ENCODE data around the gene RGS12. TPM values are rescaled to one million over a fixed set of nuclear protein-coding genes. Genes with fewer than 3 reads are reported as not detected.

The RGS12 gene
- total and polyA plus RNA-seq, 2 of the 8 experiments (the other 6 are each of a cell fraction or from before 2014, with no cell fraction given): 6.0 to 16.4 TPM

- no peak for TF ChIP-seq SUZ12 (IDR thresholded peaks at IDR 0.05; ENCODE audit: low read length)
- TF ChIP-seq POLR2A (IDR thresholded peaks at IDR 0.05; ENCODE audit: control extremely low read depth in 1 of 2, low read depth in 2 of 2, low read length in 2 of 2): no peak
- no peak for TF ChIP-seq FOSL1 (IDR thresholded peaks at IDR 0.05; ENCODE audit: insufficient read depth, low read depth, low read length)
These were observed 43.8 kb upstream of the RGS12 start, which contains the start of gene MSANTD1 (continued) for GRCh38 chr4:3248811-3249661.

Data from H1 (cell line).